ENCODE measurements around the gene SLC35D2. TPM values are rescaled to one million over a fixed set of nuclear protein-coding genes. Genes with fewer than 3 reads are reported as not detected.

The SLC35D2 gene
- total and polyA plus RNA-seq, 2 experiments from 2014 or later, result 24.5 to 25.7 TPM

GRCh38 chr9:96382839-96383164 lies 709 bp downstream of the SLC35D2 start:
- H3K9me3 ChIP-seq (ENCODE audit: low read depth), result no peaks in the 10 kb centered on the region
- H3K36me3 ChIP-seq, result no peaks in the 10 kb centered on the region
- DNase-seq (ENCODE audit: low read depth in 1 of 2, low spot score in 1 of 2), result no peak
- peak overlapping the region; percentile 79 for H3K27ac ChIP-seq
- peaks cover 6% of the 10 kb centered on the region for H3K4me1 ChIP-seq (ENCODE audit: low read depth)
- TF ChIP-seq, protein P1, sequence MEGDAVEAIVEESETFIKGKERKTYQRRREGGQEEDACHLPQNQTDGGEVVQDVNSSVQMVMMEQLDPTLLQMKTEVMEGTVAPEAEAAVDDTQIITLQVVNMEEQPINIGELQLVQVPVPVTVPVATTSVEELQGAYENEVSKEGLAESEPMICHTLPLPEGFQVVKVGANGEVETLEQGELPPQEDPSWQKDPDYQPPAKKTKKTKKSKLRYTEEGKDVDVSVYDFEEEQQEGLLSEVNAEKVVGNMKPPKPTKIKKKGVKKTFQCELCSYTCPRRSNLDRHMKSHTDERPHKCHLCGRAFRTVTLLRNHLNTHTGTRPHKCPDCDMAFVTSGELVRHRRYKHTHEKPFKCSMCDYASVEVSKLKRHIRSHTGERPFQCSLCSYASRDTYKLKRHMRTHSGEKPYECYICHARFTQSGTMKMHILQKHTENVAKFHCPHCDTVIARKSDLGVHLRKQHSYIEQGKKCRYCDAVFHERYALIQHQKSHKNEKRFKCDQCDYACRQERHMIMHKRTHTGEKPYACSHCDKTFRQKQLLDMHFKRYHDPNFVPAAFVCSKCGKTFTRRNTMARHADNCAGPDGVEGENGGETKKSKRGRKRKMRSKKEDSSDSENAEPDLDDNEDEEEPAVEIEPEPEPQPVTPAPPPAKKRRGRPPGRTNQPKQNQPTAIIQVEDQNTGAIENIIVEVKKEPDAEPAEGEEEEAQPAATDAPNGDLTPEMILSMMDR (IDR thresholded peaks at IDR 0.05; ENCODE audit: low read depth, low read length), result no peak
- peak overlapping the region; percentile 82 for H3K4me3 ChIP-seq
- no peaks in the 10 kb centered on the region for H3K27me3 ChIP-seq

DNA sequence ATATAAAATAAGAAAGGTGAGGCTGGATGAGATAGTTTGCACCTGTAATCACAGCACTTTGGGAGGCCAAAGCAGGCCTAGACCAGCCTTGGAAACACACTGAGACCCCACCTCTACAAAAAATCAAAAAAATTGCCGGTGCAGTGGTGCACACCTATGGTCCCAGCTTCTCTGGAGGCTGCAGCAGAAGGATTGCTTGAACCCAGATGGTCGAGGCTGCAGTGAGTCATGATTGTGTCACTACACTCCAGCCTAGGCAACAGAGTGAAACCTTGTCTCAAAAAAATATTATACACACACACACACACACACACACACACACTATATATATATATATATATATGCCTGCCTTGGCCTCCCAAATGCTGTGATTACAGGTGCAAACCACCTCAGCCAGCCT lies 1.3 kb downstream of the SLC35D2 start:
- Histone ChIP-seq H3K27me3 (no peaks in the 10 kb centered on the region), H3K9me3 (ENCODE audit: low read depth) (no peaks in the 10 kb centered on the region), H3K4me3 (peak overlapping the region; percentile 82), H3K27ac (no peak overlapping the region), H3K36me3 (no peaks in the 10 kb centered on the region), H3K4me1 (ENCODE audit: low read depth) (peaks cover 13% of the 10 kb centered on the region)
- DNase-seq (ENCODE audit: low read depth in 1 of 2, low spot score in 1 of 2), result peak in 1 of 2 donors; percentile 10
- TF ChIP-seq, protein P1 (IDR thresholded peaks at IDR 0.05; ENCODE audit: low read depth, low read length), result no peak

DNA sequence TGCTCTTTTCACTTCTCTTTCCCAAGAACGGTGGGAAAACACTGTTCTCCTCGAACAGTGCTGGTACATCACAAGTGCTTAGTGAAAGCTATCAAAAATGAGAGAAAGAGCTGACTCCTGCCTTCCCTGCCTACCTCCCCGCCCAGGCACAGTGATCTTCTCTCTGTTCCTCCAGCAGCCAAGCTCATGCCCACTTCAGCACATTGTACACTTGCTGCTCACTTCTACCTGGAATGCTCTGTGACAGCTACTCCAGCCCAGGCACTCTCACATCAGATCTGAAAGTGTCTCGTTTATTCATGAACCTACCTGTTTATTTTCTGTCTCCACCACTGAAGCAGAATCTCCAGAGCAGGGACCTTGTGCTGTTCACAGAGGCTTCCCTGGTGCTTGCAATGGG lies 1.8 kb downstream of the SLC35D2 start:
- Histone ChIP-seq H3K27ac (no peak overlapping the region), H3K36me3 (no peaks in the 10 kb centered on the region), H3K4me1 (ENCODE audit: low read depth) (peaks cover 17% of the 10 kb centered on the region), H3K27me3 (no peaks in the 10 kb centered on the region), H3K4me3 (no peak overlapping the region), H3K9me3 (ENCODE audit: low read depth) (no peaks in the 10 kb centered on the region)
- no peak for DNase-seq (ENCODE audit: low read depth in 1 of 2, low spot score in 1 of 2)
- TF ChIP-seq, protein P1 (IDR thresholded peaks at IDR 0.05; ENCODE audit: low read depth, low read length), result no peak

GRCh38 chr9:96381125-96381524 lies 2.4 kb downstream of the SLC35D2 start:
- H3K36me3 ChIP-seq, result no peaks in the 10 kb centered on the region
- DNase-seq (ENCODE audit: low read depth in 1 of 2, low spot score in 1 of 2), result no peak

DNA sequence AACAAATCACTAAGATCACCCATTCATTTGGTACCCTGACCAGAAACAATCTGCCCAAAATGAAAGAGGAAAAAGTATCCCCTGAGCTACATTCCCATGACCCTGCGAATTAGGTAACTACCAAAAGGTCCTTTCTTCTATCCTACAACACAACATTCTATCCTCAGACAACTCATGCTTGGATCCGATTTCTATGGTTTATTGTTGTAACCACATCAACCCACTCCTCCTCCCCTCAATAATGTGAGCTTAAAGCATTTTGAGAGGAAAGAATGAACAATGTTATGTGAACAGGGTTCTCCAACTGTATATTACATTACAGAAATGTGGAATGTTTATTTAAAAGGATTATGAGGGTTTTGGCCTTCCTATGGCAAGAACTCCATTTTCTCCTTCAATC lies 4.0 kb downstream of the SLC35D2 start:
- Histone ChIP-seq H3K4me3 (no peak overlapping the region), H3K36me3 (no peaks in the 10 kb centered on the region), H3K4me1 (ENCODE audit: low read depth) (peaks cover 23% of the 10 kb centered on the region), H3K27me3 (no peaks in the 10 kb centered on the region), H3K9me3 (ENCODE audit: low read depth) (no peaks in the 10 kb centered on the region), H3K27ac (no peak overlapping the region)
- TF ChIP-seq, protein P1 (IDR thresholded peaks at IDR 0.05; ENCODE audit: low read depth, low read length), result no peak
- no peak for DNase-seq (ENCODE audit: low read depth in 1 of 2, low spot score in 1 of 2)

More at GRCh38 chr9:96381125-96381524, 2.4 kb downstream of the SLC35D2 start:
- H3K27ac ChIP-seq, result no peak overlapping the region
- no peaks in the 10 kb centered on the region for H3K9me3 ChIP-seq (ENCODE audit: low read depth)
- peaks cover 23% of the 10 kb centered on the region for H3K4me1 ChIP-seq (ENCODE audit: low read depth)
- H3K27me3 ChIP-seq, result no peaks in the 10 kb centered on the region
- TF ChIP-seq, protein P1 (IDR thresholded peaks at IDR 0.05; ENCODE audit: low read depth, low read length), result no peak
- H3K4me3 ChIP-seq, result no peak overlapping the region

GRCh38 chr9:96378187-96378586 lies 5.3 kb downstream of the SLC35D2 start:
- TF ChIP-seq, protein P1 (IDR thresholded peaks at IDR 0.05; ENCODE audit: low read depth, low read length), result no peak
- no peaks in the 10 kb centered on the region for H3K36me3 ChIP-seq
- no peak for DNase-seq (ENCODE audit: low read depth in 1 of 2, low spot score in 1 of 2)

More at GRCh38 chr9:96378187-96378586, 5.3 kb downstream of the SLC35D2 start:
- Histone ChIP-seq H3K4me1 (ENCODE audit: low read depth) (peaks cover 23% of the 10 kb centered on the region), H3K27ac (peak overlapping the region; percentile 91), H3K27me3 (no peaks in the 10 kb centered on the region), H3K9me3 (ENCODE audit: low read depth) (no peaks in the 10 kb centered on the region), H3K4me3 (no peak overlapping the region)

All from cardiac muscle cell (in vitro differentiated cells and primary cell).